Measurements from ENCODE around the gene PRR15L.

Gene PRR15L

GRCh38 chr17:47978324-47978723, 20.6 kb upstream of the PRR15L start:
- no peak overlapping the region for H2BK12ac ChIP-seq (ENCODE audit: low read length)
- H3K9ac ChIP-seq (ENCODE audit: low read length): no peak overlapping the region
- WGBS (ENCODE audit: extremely low coverage, insufficient coverage, insufficient read length): no CpG with 5 or more reads among the region's 7 CpGs
- H2AFZ ChIP-seq (ENCODE audit: insufficient read depth, low read length, poor library complexity): no peak overlapping the region
- H3K4me2 ChIP-seq (ENCODE audit: low read length): no peak overlapping the region
- no peak overlapping the region for H3K14ac ChIP-seq (ENCODE audit: low read length)
- no peaks in the 10 kb centered on the region for H3K4me1 ChIP-seq (ENCODE audit: control insufficient read depth in 1 of 2, insufficient read depth in 2 of 2, low read length in 2 of 2)
- no peaks in the 10 kb centered on the region for H3K79me1 ChIP-seq (ENCODE audit: low read length)
- H4K91ac ChIP-seq (ENCODE audit: low read depth, low read length): no peak overlapping the region
- peaks cover 4% of the 10 kb centered on the region for H3K9me3 ChIP-seq (ENCODE audit: insufficient read depth, low read depth, low read length)
- H3K36me3 ChIP-seq (ENCODE audit: control insufficient read depth in 1 of 2, insufficient read depth in 2 of 2, low read length in 2 of 2): peaks cover 64 to 78% of the 10 kb centered on the region in 2 experiments
- H2BK5ac ChIP-seq (ENCODE audit: low read depth, low read length, poor library complexity): no peak overlapping the region
- H2BK120ac ChIP-seq (ENCODE audit: insufficient read depth, low read length, poor library complexity): no peak overlapping the region
- no peak overlapping the region for H3K23ac ChIP-seq (ENCODE audit: low read length)
- H3K4ac ChIP-seq (ENCODE audit: low read depth, low read length): no peak overlapping the region
- no peak overlapping the region for H4K12ac ChIP-seq (ENCODE audit: low read depth, low read length)
- no peak overlapping the region for H2AK5ac ChIP-seq (ENCODE audit: low read length)
- no peak overlapping the region for H3K4me3 ChIP-seq (ENCODE audit: low read depth, low read length)
- no peak overlapping the region for H3K27ac ChIP-seq (ENCODE audit: low read depth, low read length)
- no peak overlapping the region for H4K8ac ChIP-seq (ENCODE audit: low read depth, low read length)
- no peaks in the 10 kb centered on the region for H3K79me2 ChIP-seq (ENCODE audit: control insufficient read depth, insufficient read depth, low read length, poor library complexity)
- peak in 1 of 2 donors; percentile 40 for DNase-seq
- H3K27me3 ChIP-seq (ENCODE audit: insufficient read depth, low read length): no peaks in the 10 kb centered on the region
- no peak overlapping the region for H3K18ac ChIP-seq (ENCODE audit: low read length)

DNA sequence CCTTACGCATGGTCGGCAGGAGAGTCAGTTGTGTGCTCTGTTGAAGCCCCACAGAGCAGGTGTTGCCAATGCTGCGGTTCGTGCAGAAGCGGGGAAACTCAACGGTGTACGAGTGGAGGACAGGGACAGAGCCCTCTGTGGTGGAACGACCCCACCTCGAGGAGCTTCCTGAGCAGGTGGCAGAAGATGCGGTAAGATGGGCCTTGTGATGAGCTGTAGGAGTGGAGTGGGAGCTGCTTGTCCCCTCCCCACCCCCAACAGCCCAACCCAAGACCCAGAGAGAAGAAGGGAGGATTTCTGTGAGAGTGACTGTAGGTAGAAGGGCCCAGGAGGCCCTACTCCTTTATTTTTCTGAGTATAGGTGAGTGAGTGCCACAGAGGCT, 18.1 kb upstream of the PRR15L start:
- no peak overlapping the region for H2AK5ac ChIP-seq (ENCODE audit: low read length)
- no peak overlapping the region for H4K91ac ChIP-seq (ENCODE audit: low read depth, low read length)
- H3K14ac ChIP-seq (ENCODE audit: low read length): no peak overlapping the region
- H3K9ac ChIP-seq (ENCODE audit: low read length): no peak overlapping the region
- no peak for DNase-seq
- H2BK12ac ChIP-seq (ENCODE audit: low read length): no peak overlapping the region
- H3K79me2 ChIP-seq (ENCODE audit: control insufficient read depth, insufficient read depth, low read length, poor library complexity): peaks cover 4% of the 10 kb centered on the region
- no peak overlapping the region for H3K23ac ChIP-seq (ENCODE audit: low read length)
- no peak overlapping the region for H3K4me3 ChIP-seq (ENCODE audit: low read depth, low read length)
- peaks cover 4% of the 10 kb centered on the region for H3K9me3 ChIP-seq (ENCODE audit: insufficient read depth, low read depth, low read length)
- H3K27me3 ChIP-seq (ENCODE audit: insufficient read depth, low read length): no peaks in the 10 kb centered on the region
- no peak overlapping the region for H3K27ac ChIP-seq (ENCODE audit: low read depth, low read length)
- H3K4me1 ChIP-seq (ENCODE audit: control insufficient read depth in 1 of 2, insufficient read depth in 2 of 2, low read length in 2 of 2): peaks cover 3 to 5% of the 10 kb centered on the region in 2 experiments
- H2BK120ac ChIP-seq (ENCODE audit: insufficient read depth, low read length, poor library complexity): no peak overlapping the region
- no peak overlapping the region for H3K18ac ChIP-seq (ENCODE audit: low read length)
- no peak overlapping the region for H3K4me2 ChIP-seq (ENCODE audit: low read length)
- peaks cover 43 to 57% of the 10 kb centered on the region in 2 experiments for H3K36me3 ChIP-seq (ENCODE audit: control insufficient read depth in 1 of 2, insufficient read depth in 2 of 2, low read length in 2 of 2)
- H4K8ac ChIP-seq (ENCODE audit: low read depth, low read length): no peak overlapping the region
- peaks cover 4% of the 10 kb centered on the region for H3K79me1 ChIP-seq (ENCODE audit: low read length)
- no peak overlapping the region for H4K12ac ChIP-seq (ENCODE audit: low read depth, low read length)
- no CpG with 5 or more reads among the region's 10 CpGs for WGBS (ENCODE audit: extremely low coverage, insufficient coverage, insufficient read length)
- H2BK5ac ChIP-seq (ENCODE audit: low read depth, low read length, poor library complexity): no peak overlapping the region
- H2AFZ ChIP-seq (ENCODE audit: insufficient read depth, low read length, poor library complexity): no peak overlapping the region
- H3K4ac ChIP-seq (ENCODE audit: low read depth, low read length): no peak overlapping the region

DNA sequence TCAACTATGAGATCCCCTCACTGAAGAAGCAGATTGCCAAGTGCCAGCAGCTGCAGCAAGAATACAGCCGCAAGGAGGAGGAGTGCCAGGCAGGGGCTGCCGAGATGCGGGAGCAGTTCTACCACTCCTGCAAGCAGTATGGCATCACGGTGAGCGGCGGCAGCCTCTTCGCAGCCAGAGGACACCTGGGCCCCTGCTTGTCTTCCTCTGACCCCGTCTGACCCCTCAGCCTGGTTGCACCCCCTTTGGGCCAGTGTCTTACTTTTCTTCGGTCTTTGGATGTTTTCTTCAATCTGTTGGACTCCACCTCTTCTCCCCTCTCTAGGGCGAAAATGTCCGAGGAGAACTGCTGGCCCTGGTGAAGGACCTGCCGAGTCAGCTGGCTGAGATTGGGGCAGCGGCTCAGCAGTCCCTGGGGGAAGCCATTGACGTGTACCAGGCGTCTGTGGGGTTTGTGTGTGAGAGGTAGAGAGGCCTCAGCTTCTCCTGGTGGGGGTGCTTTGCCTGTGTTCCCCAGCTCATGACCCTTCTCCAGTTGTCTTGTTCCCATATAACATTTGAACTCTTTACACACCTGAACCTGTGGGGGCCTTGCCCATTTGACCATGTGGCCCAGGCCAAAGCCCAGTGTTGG, 17.6 kb upstream of the PRR15L start:
- H3K4me2 ChIP-seq (ENCODE audit: low read length): no peak overlapping the region
- H2BK120ac ChIP-seq (ENCODE audit: insufficient read depth, low read length, poor library complexity): no peak overlapping the region
- H2BK12ac ChIP-seq (ENCODE audit: low read length): no peak overlapping the region
- H3K27ac ChIP-seq (ENCODE audit: low read depth, low read length): no peak overlapping the region
- H3K9ac ChIP-seq (ENCODE audit: low read length): no peak overlapping the region
- H2AFZ ChIP-seq (ENCODE audit: insufficient read depth, low read length, poor library complexity): no peak overlapping the region
- H4K12ac ChIP-seq (ENCODE audit: low read depth, low read length): no peak overlapping the region
- H3K79me2 ChIP-seq (ENCODE audit: control insufficient read depth, insufficient read depth, low read length, poor library complexity): peaks cover 4% of the 10 kb centered on the region
- WGBS (ENCODE audit: extremely low coverage, insufficient coverage, insufficient read length): no CpG with 5 or more reads among the region's 15 CpGs
- no peak overlapping the region for H2BK5ac ChIP-seq (ENCODE audit: low read depth, low read length, poor library complexity)
- H4K91ac ChIP-seq (ENCODE audit: low read depth, low read length): no peak overlapping the region
- no peaks in the 10 kb centered on the region for H3K27me3 ChIP-seq (ENCODE audit: insufficient read depth, low read length)
- H3K4me1 ChIP-seq (ENCODE audit: control insufficient read depth in 1 of 2, insufficient read depth in 2 of 2, low read length in 2 of 2): peaks cover 3 to 7% of the 10 kb centered on the region in 2 experiments
- H3K23ac ChIP-seq (ENCODE audit: low read length): no peak overlapping the region
- peaks cover 4% of the 10 kb centered on the region for H3K79me1 ChIP-seq (ENCODE audit: low read length)
- no peak for DNase-seq
- no peak overlapping the region for H3K4me3 ChIP-seq (ENCODE audit: low read depth, low read length)
- no peak overlapping the region for H2AK5ac ChIP-seq (ENCODE audit: low read length)
- H3K4ac ChIP-seq (ENCODE audit: low read depth, low read length): no peak overlapping the region
- no peak overlapping the region for H3K14ac ChIP-seq (ENCODE audit: low read length)
- no peak overlapping the region for H4K8ac ChIP-seq (ENCODE audit: low read depth, low read length)
- H3K9me3 ChIP-seq (ENCODE audit: insufficient read depth, low read depth, low read length): peaks cover 4% of the 10 kb centered on the region
- peaks cover 39 to 52% of the 10 kb centered on the region in 2 experiments for H3K36me3 ChIP-seq (ENCODE audit: control insufficient read depth in 1 of 2, insufficient read depth in 2 of 2, low read length in 2 of 2)
- H3K18ac ChIP-seq (ENCODE audit: low read length): no peak overlapping the region

DNA sequence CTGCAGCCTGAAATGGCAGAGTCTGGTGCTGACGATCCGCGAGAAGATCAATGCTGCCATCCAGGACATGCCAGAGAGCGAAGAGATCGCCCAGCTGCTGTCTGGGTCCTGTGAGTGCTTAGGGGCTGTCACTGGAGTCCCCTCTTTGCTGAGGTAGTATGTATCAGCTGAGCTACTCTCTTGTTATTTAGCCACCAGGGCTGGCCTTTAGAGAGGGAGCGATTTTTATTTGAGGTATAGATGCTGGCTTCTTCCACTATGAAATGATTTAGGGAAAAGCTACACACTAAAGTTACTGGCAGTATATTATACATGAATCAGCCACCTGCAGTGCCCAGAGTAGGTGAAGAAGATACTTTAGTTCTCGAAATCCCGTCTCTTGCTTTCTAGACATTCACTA, 15.9 kb upstream of the PRR15L start:
- H4K12ac ChIP-seq (ENCODE audit: low read depth, low read length): no peak overlapping the region
- peaks cover 3 to 7% of the 10 kb centered on the region in 2 experiments for H3K4me1 ChIP-seq (ENCODE audit: control insufficient read depth in 1 of 2, insufficient read depth in 2 of 2, low read length in 2 of 2)
- H3K27me3 ChIP-seq (ENCODE audit: insufficient read depth, low read length): no peaks in the 10 kb centered on the region
- peaks cover 4% of the 10 kb centered on the region for H3K79me2 ChIP-seq (ENCODE audit: control insufficient read depth, insufficient read depth, low read length, poor library complexity)
- H3K27ac ChIP-seq (ENCODE audit: low read depth, low read length): no peak overlapping the region
- H2BK120ac ChIP-seq (ENCODE audit: insufficient read depth, low read length, poor library complexity): no peak overlapping the region
- H3K79me1 ChIP-seq (ENCODE audit: low read length): peaks cover 4% of the 10 kb centered on the region
- H3K9me3 ChIP-seq (ENCODE audit: insufficient read depth, low read depth, low read length): peaks cover 2% of the 10 kb centered on the region
- WGBS (ENCODE audit: extremely low coverage, insufficient coverage, insufficient read length): no CpG with 5 or more reads among the region's 8 CpGs
- H2BK5ac ChIP-seq (ENCODE audit: low read depth, low read length, poor library complexity): no peak overlapping the region
- H4K8ac ChIP-seq (ENCODE audit: low read depth, low read length): no peak overlapping the region
- DNase-seq: no peak
- H3K9ac ChIP-seq (ENCODE audit: low read length): no peak overlapping the region
- H3K18ac ChIP-seq (ENCODE audit: low read length): no peak overlapping the region
- H3K4me3 ChIP-seq (ENCODE audit: low read depth, low read length): no peak overlapping the region
- no peak overlapping the region for H2AK5ac ChIP-seq (ENCODE audit: low read length)
- peaks cover 30 to 38% of the 10 kb centered on the region in 2 experiments for H3K36me3 ChIP-seq (ENCODE audit: control insufficient read depth in 1 of 2, insufficient read depth in 2 of 2, low read length in 2 of 2)
- no peak overlapping the region for H3K23ac ChIP-seq (ENCODE audit: low read length)
- H2AFZ ChIP-seq (ENCODE audit: insufficient read depth, low read length, poor library complexity): no peak overlapping the region
- no peak overlapping the region for H3K14ac ChIP-seq (ENCODE audit: low read length)
- no peak overlapping the region for H2BK12ac ChIP-seq (ENCODE audit: low read length)
- H3K4ac ChIP-seq (ENCODE audit: low read depth, low read length): no peak overlapping the region
- H3K4me2 ChIP-seq (ENCODE audit: low read length): no peak overlapping the region
- no peak overlapping the region for H4K91ac ChIP-seq (ENCODE audit: low read depth, low read length)

Measured in trophoblast cell (in vitro differentiated cells and primary cell).